Measurements from ENCODE around the gene ORM1. TPM values are rescaled to one million over a fixed set of nuclear protein-coding genes. Genes with fewer than 3 reads are reported as not detected.

ORM1 gene
- total RNA-seq, 1 donor from 2014 or later = not detected

Other genes with a start within 250 kb of the ORM1 start
- gene AMBP, start 244.8 kb upstream of the ORM1 start, total RNA-seq = not detected
- gene KIF12, start 223.8 kb upstream of the ORM1 start, total RNA-seq = not detected
- gene COL27A1, start 167.6 kb upstream of the ORM1 start, total RNA-seq = 6.4 TPM
- gene ORM2, start 6.8 kb downstream of the ORM1 start, total RNA-seq = not detected
- 6.3 TPM for gene AKNA, start 64.9 kb downstream of the ORM1 start, total RNA-seq
- 0.80 TPM for gene WHRN, start 182.4 kb downstream of the ORM1 start, total RNA-seq

Data from left ventricle myocardium inferior (tissue), 1 donor.